Gastroesophageal sphincter (tissue), 4 donors: ENCODE data around the gene WNT3A. TPM values are rescaled to one million over a fixed set of nuclear protein-coding genes. Genes with fewer than 3 reads are reported as not detected.

Experiments used
- ATAC-seq: fragments of 150-250 bp; one replicate; pipeline ENCODE4 v1.9.1; 2016; ENCODE audit warnings: mild to moderate bottlenecking, moderate library complexity
- H3K27ac ChIP-seq, 4 donors: fragments of 200-600 bp; sonication (generic) in 3 of 4; 1 replicate in 3 of 4; 2 replicates in 1 of 4; pipeline ENCODE4 v1.5.1; 2016 to 2019
- H3K27me3 ChIP-seq: fragments of 200-600 bp; sonication (generic); one replicate; pipeline ENCODE4 v1.5.1; 2019
- H3K36me3 ChIP-seq, 2 donors: fragments of 200-600 bp; sonication (generic); one replicate each; pipeline ENCODE4 v1.5.1; 2019; ENCODE audit warnings: control low read depth in 1 of 2
- H3K4me1 ChIP-seq, 3 donors: fragments of 200-600 bp; sonication (generic); 1 replicate in 2 of 3; 2 replicates in 1 of 3; pipeline ENCODE4 v1.5.1; 2016 to 2019; ENCODE audit warnings: control low read depth in 2 of 3
- H3K4me3 ChIP-seq, 2 donors: fragments of 200-600 bp; sonication (generic); one replicate each; pipeline ENCODE4 v1.5.1; 2019; ENCODE audit warnings: mild to moderate bottlenecking in 1 of 2, moderate library complexity in 1 of 2
- H3K9me3 ChIP-seq, 3 donors: fragments of 200-600 bp; sonication (generic); one replicate each; pipeline ENCODE4 v1.5.1; 2017 to 2019; ENCODE audit warnings: control low read depth in 2 of 3
- EP300 ChIP-seq: sonication (generic); formaldehyde crosslinking; IDR thresholded peaks from one replicate; pipeline ENCODE4 v1.6.1; 2017; ENCODE audit warnings: antibody characterized with exemption, mild to moderate bottlenecking
- POLR2A ChIP-seq, 2 donors: fragments of 450-650 bp; IDR thresholded peaks; one replicate each; pipeline ENCODE4 v1.6.1; 2017; ENCODE audit warnings: antibody characterized with exemption in 2 of 2, mild to moderate bottlenecking in 2 of 2, moderate library complexity in 1 of 2
- POLR2AphosphoS5 ChIP-seq: sonication (generic); formaldehyde crosslinking; IDR thresholded peaks from one replicate; pipeline ENCODE4 v1.6.1; 2017; ENCODE audit warnings: antibody characterized with exemption
- WGBS, 2 donors: methylation state at CpG; one replicate each; pipeline ENCODE4 v1.1.5; 2018; ENCODE audit warnings: low coverage in 1 of 2; 5-methylcytosine and 5-hydroxymethylcytosine counted together
- total RNA-seq, 4 donors: library from RNA; depleted of rRNA; stranded (reverse); fragments of >200 nt; gene quantifications; one replicate each; pipeline ENCODE4 v1.1.0, GENCODE V29; 2016
- TF ChIP-seq, protein P1 (sequence below), 4 experiments: fragments of 200-600 bp in 2 of 4; fragments of 450-650 bp in 2 of 4; sonication (generic) in 1 of 4; IDR thresholded peaks; one replicate each; pipeline ENCODE4 v1.5.1; 2017 to 2019; ENCODE audit warnings: antibody characterized with exemption in 4 of 4, mild to moderate bottlenecking in 2 of 4, moderate library complexity in 2 of 4

WNT3A gene
- total RNA-seq, 4 donors from 2014 or later, result not detected

DNA sequence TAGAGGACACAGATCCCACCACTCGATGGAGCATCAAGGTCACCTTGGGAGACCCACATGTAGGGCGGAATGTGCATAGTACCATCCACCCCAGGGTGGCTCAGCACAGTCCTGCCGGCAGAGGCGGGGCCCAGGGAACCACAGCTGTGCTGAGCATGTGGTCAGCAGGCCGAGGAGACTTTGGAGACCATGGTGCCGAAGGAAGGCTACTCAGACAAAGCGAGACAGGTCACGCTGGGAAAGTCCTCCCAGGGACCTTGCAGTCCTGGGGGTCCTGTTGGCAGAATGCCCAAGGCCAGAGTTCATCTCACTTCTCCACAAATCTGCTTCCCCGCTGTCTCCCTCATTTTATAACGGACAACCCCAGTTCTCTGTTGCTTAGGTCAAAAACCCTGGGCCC is 22.5 kb downstream of the WNT3A start:
- Histone ChIP-seq H3K36me3 (no peaks in the 10 kb centered on the region), H3K27me3 (peaks cover 47% of the 10 kb centered on the region), H3K4me1 (no peaks in the 10 kb centered on the region), H3K27ac (no peak overlapping the region), H3K9me3 (peaks cover 0 to 37% (median 0%) of the 10 kb centered on the region in 3 donors), H3K4me3 (no peak overlapping the region)
- 68 to 80% methylated on average over 2 to 4 of the region's 10 CpGs for WGBS, 2 donors
- TF ChIP-seq, protein P1, sequence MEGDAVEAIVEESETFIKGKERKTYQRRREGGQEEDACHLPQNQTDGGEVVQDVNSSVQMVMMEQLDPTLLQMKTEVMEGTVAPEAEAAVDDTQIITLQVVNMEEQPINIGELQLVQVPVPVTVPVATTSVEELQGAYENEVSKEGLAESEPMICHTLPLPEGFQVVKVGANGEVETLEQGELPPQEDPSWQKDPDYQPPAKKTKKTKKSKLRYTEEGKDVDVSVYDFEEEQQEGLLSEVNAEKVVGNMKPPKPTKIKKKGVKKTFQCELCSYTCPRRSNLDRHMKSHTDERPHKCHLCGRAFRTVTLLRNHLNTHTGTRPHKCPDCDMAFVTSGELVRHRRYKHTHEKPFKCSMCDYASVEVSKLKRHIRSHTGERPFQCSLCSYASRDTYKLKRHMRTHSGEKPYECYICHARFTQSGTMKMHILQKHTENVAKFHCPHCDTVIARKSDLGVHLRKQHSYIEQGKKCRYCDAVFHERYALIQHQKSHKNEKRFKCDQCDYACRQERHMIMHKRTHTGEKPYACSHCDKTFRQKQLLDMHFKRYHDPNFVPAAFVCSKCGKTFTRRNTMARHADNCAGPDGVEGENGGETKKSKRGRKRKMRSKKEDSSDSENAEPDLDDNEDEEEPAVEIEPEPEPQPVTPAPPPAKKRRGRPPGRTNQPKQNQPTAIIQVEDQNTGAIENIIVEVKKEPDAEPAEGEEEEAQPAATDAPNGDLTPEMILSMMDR (IDR thresholded peaks at IDR 0.05), result no peak
- ATAC-seq, result no peak

GRCh38 chr1:228030451-228031201 is 23.8 kb downstream of the WNT3A start:
- Histone ChIP-seq H3K27ac (no peak overlapping the region), H3K4me1 (no peaks in the 10 kb centered on the region), H3K36me3 (no peaks in the 10 kb centered on the region), H3K9me3 (peaks cover 0 to 26% (median 0%) of the 10 kb centered on the region in 3 donors), H3K27me3 (peaks cover 54% of the 10 kb centered on the region), H3K4me3 (no peak overlapping the region)
- 66 to 77% methylated on average over 4 of the region's 12 CpGs for WGBS, 2 donors
- TF ChIP-seq EP300, result no peak
- TF ChIP-seq POLR2AphosphoS5, result no peak
- TF ChIP-seq, protein P1 (IDR thresholded peaks at IDR 0.05), result no peak
- no peak for TF ChIP-seq POLR2A (IDR thresholded peaks at IDR 0.05)
- ATAC-seq, result no peak

DNA sequence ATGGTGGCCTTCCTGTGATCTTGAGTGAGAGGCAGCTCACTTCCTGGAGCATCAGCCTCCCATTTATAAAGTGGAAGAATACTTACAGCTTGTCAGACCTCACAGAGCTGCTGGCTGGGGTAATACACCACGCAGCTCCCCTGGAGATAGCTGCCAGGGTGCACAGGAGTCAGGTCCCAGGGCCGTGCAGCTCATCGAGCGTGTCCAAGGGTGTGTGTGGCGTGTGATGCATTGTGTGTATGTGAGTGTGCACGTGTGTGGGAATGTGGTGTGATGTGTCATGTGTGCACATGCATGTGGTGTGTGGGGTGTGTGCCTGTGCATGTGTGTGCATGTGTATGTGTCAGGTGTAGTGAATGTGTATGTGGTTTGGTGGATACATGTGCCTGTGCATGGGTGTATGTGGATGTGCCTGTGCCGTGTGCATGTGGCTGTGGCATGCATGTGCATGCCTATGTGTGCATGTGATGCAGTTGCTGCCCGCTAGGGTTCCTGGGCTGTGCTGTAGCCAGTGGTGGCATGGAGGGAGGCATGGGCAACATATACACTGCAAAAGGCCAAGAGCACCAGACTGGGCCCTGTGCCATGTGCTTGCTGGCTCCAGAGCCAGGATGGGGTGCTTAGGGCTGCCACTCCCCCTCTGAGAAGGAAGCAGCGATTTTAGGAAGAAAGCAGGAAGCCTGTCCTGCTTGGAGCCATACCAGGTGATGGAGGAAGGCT is 24.6 kb downstream of the WNT3A start:
- WGBS, 2 donors, result 100% methylated on average over 2 of the region's 9 CpGs; no CpG with 5 or more reads in 1 of the 2 donors
- no peak for ATAC-seq
- Histone ChIP-seq H3K4me1 (no peaks in the 10 kb centered on the region), H3K27me3 (peaks cover 62% of the 10 kb centered on the region), H3K9me3 (peaks cover 0 to 24% (median 0%) of the 10 kb centered on the region in 3 donors), H3K27ac (no peak overlapping the region), H3K4me3 (no peak overlapping the region), H3K36me3 (no peaks in the 10 kb centered on the region)
- TF ChIP-seq, protein P1 (IDR thresholded peaks at IDR 0.05), result no peak

GRCh38 chr1:228032041-228032440 is 25.2 kb downstream of the WNT3A start:
- no peak overlapping the region for H3K4me3 ChIP-seq
- ATAC-seq, result no peak
- TF ChIP-seq, protein P1 (IDR thresholded peaks at IDR 0.05), result no peak
- TF ChIP-seq EP300 (no peak), POLR2A (IDR thresholded peaks at IDR 0.05) (no peak), POLR2AphosphoS5 (no peak)
- H3K4me1 ChIP-seq, result no peaks in the 10 kb centered on the region
- H3K9me3 ChIP-seq, result peaks cover 0 to 20% (median 0%) of the 10 kb centered on the region in 3 donors
- 93% methylated on average over 2 of the region's 5 CpGs; no CpG with 5 or more reads in 1 of the 2 donors for WGBS, 2 donors
- peaks cover 68% of the 10 kb centered on the region for H3K27me3 ChIP-seq
- H3K27ac ChIP-seq, result no peak overlapping the region
- no peaks in the 10 kb centered on the region for H3K36me3 ChIP-seq

GRCh38 chr1:228033376-228033775 is 26.6 kb downstream of the WNT3A start:
- ATAC-seq, result no peak
- Histone ChIP-seq H3K27ac (no peak overlapping the region), H3K36me3 (no peaks in the 10 kb centered on the region), H3K4me3 (no peak overlapping the region), H3K27me3 (peaks cover 81% of the 10 kb centered on the region), H3K4me1 (peaks cover 0 to 10% (median 4%) of the 10 kb centered on the region in 3 donors), H3K9me3 (peaks cover 0 to 16% (median 0%) of the 10 kb centered on the region in 3 donors)
- 78 to 80% methylated on average over 2 of the region's 2 CpGs for WGBS, 2 donors
- no peak for TF ChIP-seq EP300
- TF ChIP-seq POLR2A (IDR thresholded peaks at IDR 0.05), result no peak
- TF ChIP-seq, protein P1 (IDR thresholded peaks at IDR 0.05), result no peak
- TF ChIP-seq POLR2AphosphoS5, result no peak
